OCI-LY7 (cell line): ENCODE results near the gene RNF220.

Experiments
- CTCF ChIP-seq: fragments of 200-600 bp; sonication (generic); conservative IDR thresholded peaks from 2 replicates; pipeline ENCODE4 v1.5.1; 2014; ENCODE audit warnings: mild to moderate bottlenecking, antibody characterized with exemption, low read length, moderate library complexity, mixed read lengths
- EZH2phosphoT487 ChIP-seq: fragments of 200-600 bp; sonication (generic); IDR thresholded peaks from 2 replicates; pipeline ENCODE4 v1.6.1; 2018; ENCODE audit warnings: low read depth, borderline replicate concordance, mild to moderate bottlenecking, mixed run types, antibody characterized with exemption, low read length, moderate library complexity, mixed read lengths

GRCh38 chr1:44677201-44677766 is 272.2 kb downstream of the RNF220 start:
- peak; percentile 91 for TF ChIP-seq CTCF
- TF ChIP-seq EZH2phosphoT487, result no peak
